Measurements from ENCODE around the gene RAN.
"Not testable (repeated sequence)": the region's sequence is repeated elsewhere in the genome, so short reads cannot be mapped to it uniquely, and the experiment has no call there.

RAN gene

GRCh38 chr12:130849561-130850417 lies 22.1 kb upstream of the RAN start:
- DNase-seq = no peak

GRCh38 chr12:130850418-130851021 lies 21.3 kb upstream of the RAN start:
- no peak for DNase-seq

- no peak for DNase-seq
Measured at GRCh38 chr12:130856088-130856487, 15.8 kb upstream of the RAN start.

GRCh38 chr12:130858084-130858483 lies 13.8 kb upstream of the RAN start:
- DNase-seq = no peak

GRCh38 chr12:130859161-130859560 lies 12.7 kb upstream of the RAN start:
- DNase-seq = no peak

GRCh38 chr12:130860311-130860710 lies 11.6 kb upstream of the RAN start:
- no peak for DNase-seq

- DNase-seq = no peak
Measured at GRCh38 chr12:130862161-130862560, 9.7 kb upstream of the RAN start.

- DNase-seq = not testable (repeated sequence)
Measured at GRCh38 chr12:130862771-130863170, 9.1 kb upstream of the RAN start.

GRCh38 chr12:130863298-130863697 lies 8.6 kb upstream of the RAN start:
- no peak for DNase-seq

- no peak for DNase-seq
Measured at GRCh38 chr12:130868412-130868811, 3.5 kb upstream of the RAN start.

GRCh38 chr12:130870442-130871285 lies 1.2 kb upstream of the RAN start:
- DNase-seq = peak; percentile 15

GRCh38 chr12:130872179-130873096 lies 572 bp downstream of the RAN start:
- no peak for DNase-seq

GRCh38 chr12:130873106-130873795 lies 1.4 kb downstream of the RAN start:
- DNase-seq = no peak

- DNase-seq = no peak
Measured at GRCh38 chr12:130873825-130874224, 2.0 kb downstream of the RAN start.

GRCh38 chr12:130874696-130875095 lies 2.8 kb downstream of the RAN start:
- DNase-seq = no peak

- no peak for DNase-seq
Measured at GRCh38 chr12:130875193-130875592, 3.3 kb downstream of the RAN start.

- not testable (repeated sequence) for DNase-seq
Measured at GRCh38 chr12:130875708-130876107, 3.8 kb downstream of the RAN start.

- no peak for DNase-seq
Measured at GRCh38 chr12:130876297-130876696, 4.4 kb downstream of the RAN start.

- DNase-seq = peak; percentile 13
Measured at GRCh38 chr12:130876758-130877157, 4.9 kb downstream of the RAN start.

- DNase-seq = no peak
Measured at GRCh38 chr12:130877333-130877732, 5.5 kb downstream of the RAN start.

All from NCI-H2171 treated with DMSO at 0.1 percent for 48 hours (cell line).